NCI-H446 (cell line): ENCODE results near the gene MCM10.
"Not testable (repeated sequence)": the region's sequence is repeated elsewhere in the genome, so short reads cannot be mapped to it uniquely, and the experiment has no call there.

Source experiments
- DNase-seq, 2 experiments: peaks; one replicate each; lab custom pipeline; 2025; lab: John Stamatoyannopoulos, UW

MCM10 gene

DNA sequence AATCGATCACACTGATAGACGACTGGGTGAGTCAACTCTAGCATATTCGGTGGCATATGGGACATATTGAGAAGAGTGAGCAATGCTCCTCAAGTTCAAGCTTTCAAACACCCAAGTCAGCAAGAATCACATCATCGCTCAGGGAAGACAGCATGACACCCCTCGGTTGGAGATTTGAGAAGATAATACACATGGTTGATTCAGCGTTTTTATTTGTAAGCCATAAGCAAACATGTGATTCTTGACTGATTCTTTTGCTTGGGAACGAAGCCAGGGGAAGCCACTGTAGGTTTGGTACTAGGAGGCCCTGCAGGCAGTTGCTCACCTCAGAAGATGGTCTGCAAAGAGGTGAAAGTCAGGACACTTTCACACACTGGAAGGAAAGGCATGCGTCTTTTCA, 60.2 kb downstream of the MCM10 start:
- no peak for DNase-seq

DNA sequence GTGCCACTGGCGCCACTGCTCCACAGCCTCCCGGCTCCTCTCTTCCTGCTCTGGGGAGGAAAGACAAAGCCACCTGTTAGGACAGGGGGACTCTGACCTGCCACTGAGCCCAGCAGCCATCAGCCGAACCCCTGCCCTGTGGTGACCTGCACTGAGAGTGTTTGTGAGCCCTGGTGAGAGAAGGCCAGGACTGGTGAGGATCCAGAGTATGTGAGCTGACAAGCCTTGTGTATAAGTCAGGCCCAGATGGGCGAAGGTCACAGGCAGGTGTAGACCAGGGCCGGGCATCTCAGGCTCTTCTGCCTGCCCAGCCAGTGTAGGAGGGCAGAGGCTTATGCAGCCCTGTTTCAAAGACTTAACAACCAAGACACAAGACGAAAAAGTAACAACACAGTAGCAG, 60.8 kb downstream of the MCM10 start:
- no peak for DNase-seq

DNA sequence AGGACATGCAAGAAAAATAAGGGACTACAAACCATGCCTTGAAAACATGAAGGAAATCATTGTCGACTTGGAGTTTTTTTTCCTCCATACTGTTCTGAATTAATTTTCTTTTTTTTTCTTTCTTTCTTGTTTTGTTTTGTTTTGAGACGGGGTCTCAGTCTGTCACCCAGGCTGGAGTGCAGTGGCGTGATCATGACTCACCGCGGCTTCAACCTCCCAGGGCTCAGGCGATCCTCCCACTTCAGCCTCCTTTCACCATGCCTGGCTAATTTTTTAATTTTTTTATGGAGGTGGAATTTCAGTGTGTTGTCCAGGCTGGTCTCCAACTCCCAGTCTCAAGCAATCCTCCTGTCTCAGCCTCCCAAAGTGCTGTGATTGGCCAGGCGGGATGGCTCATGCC, 61.2 kb downstream of the MCM10 start:
- DNase-seq = no peak

DNA sequence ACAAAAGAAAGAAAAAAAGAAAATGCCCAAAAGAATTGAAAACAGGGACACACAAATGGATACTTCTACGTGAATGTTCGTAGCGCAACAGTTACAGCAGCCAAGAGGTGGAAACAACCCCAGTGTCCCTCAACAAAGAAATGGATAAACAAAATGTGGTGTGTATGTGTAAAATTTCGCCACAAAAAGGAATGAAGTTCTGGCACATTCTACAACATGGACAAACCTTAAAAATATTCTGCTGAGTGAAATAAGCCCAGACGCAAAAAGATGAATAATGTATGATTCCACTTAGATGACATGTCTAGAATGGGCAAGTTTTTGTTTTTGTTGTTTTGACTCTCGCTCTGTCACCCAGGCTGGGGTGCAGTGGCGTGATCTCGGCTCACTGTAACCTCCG, 61.9 kb downstream of the MCM10 start:
- DNase-seq = no peak

DNA sequence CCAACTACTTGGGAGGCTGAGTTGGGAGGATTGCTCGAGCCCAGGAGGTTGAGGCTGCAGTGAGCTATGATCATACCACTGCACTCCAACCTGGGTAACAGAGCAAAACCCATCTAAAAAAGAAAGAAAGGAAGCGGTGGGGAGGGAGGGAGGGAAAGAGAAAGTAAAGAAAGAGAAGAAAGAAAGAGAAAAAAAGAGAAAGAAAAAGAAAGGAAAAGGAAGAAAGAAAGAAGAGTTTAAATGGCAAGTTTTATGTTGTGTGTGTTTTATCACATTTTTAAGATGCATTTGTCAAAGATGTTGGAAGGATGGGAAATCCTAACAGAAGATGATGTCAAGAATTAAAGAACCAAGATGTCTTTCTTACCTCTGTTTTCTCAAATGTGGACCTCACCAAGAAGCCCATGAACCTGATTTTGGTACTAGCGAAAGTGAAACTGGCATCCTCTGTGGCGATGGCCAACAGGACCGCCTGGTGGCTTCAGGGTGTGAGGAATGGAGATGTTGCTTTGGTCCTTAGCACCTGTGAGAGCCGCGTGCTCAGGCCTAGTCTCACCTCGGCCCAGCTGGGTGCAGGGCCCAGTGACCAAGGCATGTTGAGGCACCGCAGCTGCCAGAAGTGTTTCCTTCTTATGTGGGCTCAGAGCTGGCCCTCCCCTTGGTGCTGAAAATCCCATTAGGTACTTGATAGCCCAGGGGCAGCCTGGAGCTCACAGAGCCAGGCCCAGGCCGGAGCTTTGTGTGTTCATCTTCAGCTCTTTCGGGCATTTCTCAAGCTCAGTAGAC, 63.0 kb downstream of the MCM10 start:
- no peak for DNase-seq

DNA sequence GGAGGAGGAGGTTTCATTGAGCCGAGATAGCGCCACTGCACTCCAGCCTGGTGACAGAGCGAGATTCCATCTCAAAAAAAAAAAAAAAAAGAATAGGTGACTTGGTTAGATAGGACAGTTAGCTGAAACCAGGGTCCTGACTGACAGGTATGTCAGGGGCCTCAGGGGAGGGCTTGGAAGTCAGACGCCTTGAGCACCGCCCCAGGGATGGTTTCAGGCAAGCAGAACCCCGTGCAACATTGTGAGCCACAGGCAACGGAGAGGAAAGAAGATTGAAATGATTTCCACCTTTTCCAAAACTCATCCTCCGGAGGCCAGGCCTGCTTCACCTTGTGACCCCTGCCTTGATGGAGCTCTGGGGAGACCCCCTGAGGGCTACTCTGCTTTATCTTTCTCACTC, 64.2 kb downstream of the MCM10 start:
- no peak for DNase-seq

DNA sequence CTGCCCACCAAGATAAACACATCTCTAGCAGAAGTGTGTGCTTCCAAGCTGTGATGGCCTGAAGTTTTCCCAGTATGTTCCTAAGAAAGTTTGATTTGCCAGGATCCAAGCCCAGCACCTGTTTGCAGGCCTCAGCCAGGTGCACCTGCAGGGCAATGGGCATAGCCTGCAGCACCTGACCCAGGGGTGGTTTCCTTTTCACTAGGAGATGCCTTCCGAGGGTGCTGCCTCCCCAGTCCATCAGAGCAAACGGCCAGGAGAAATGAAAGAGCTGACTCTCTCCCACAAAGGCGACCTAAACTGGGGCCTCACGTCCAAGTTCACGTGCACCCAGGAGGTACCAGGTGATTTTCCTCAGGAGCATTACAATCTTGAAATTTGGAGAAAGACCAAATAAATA, 65.7 kb downstream of the MCM10 start:
- DNase-seq = no peak

DNA sequence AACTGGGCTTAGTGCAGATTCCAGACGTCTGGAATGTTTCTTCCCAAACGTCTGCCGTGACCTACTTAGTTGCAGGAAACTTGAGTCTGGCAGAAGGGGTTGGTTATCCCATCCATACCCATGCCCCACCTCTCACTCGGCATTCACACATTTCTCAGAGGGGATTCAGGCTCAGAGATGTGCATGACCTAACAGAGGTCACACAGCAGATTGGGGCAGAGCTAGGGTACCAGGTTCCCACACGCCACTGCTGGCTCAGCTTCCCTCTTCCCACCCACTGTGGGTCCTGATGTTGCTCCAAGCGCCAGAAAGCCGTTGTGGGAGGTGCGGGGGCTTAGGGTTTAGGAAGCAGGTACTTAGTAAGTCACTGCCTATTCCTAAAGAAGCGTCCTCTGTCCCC, 69.8 kb downstream of the MCM10 start:
- no peak for DNase-seq

DNA sequence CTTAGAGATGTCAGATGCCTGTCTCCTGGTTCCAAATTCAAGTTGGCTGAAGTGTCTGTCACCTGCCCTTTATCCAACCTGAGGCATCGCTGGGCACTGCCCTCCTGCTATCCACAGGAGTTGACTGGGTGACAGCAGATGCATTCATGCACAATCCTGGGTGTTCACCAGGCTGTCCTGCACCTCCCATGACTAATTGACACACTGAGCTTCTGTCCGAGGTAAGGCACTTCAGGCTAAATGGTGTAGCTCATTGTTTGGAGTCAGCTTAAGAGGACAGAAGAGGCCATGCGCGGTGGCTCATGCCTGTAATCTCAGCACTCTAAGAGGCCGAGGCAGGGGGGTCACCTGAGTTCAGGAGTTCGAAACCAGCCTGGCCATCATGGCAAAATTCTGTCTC, 70.5 kb downstream of the MCM10 start:
- DNase-seq = no peak

DNA sequence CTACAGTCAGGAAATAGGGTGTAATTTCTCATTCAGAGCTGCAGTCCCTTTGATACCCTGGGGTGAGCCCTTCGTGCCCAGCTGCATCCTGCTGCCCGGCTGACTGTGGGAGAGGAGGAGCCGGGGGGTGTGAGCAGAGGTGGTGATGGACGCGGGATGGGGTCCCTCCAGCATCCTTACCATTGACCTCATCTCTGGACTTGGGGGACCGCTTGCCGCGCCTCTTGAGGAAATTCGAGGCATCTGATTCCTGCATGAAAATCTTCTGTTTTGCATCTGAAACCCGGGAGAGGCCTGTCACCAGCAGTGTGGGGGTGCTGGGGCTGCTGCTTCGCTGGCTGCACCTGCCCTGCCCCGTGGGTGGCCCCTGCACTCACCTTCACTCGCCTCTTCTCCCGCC, 72.0 kb downstream of the MCM10 start:
- DNase-seq = no peak

DNA sequence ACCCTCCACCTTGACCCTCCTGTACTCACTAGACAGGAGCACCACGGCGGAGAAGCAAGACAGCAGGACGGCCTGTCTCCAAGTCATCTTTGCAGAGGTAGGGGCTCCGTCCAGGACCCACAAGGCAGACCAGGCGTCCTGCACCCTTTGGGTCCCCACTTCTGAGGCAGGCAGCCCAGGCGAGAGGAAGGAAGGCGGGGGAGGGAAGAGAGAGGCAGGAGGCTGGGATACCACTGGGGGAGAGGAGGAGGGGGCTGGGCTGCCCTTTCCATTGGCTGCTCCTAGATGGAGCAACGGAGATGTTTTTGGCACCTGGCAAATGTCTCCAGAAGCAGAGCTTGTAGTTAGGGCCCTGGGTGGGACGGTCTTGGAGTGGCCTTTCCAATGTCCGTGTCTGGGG, 72.8 kb downstream of the MCM10 start, which contains the start of gene UCMA:
UCMA (minus strand) TSS at position 203 of the 400 bp plus-strand sequence; CDS start at position 87, 116 bp downstream.
- no peak for DNase-seq

DNA sequence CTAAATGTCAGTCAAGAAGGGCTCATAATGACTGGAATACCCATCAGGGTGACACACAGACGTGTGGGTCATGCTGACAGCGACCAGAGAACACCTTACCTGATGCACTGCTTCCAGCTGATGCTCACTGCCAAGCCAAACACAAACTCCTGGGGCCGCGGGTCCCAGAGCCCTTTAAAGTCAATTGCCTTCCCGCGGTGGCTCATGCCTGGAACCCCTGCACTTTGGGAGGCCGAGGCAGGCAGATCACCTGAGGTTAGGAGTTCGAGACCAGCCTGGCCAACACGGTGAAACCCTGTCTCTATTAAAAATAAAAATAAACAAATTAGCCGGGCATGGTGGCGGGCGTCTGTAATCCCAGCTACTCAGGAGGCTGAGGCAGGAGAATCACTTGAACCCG, 73.4 kb downstream of the MCM10 start:
- not testable (repeated sequence) for DNase-seq

DNA sequence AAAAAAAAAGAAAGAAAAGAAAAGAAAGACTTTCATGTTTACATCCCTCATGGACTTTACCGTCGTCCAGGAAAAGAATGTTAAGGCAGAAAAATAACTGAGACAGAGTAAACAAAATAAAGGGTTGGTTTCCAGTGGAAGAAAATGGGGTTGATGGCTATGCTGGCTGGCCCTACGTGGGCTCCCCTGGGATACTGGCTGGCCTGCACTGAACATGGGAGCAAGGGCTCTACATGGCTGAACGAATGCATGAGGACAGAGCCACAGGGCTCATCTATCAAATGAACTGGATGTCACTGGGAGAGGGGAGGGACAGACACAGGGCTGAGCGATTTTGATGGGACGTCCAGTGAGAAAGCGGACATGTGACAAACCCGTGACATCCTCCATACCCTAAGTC, 75.3 kb downstream of the MCM10 start:
- no peak for DNase-seq

DNA sequence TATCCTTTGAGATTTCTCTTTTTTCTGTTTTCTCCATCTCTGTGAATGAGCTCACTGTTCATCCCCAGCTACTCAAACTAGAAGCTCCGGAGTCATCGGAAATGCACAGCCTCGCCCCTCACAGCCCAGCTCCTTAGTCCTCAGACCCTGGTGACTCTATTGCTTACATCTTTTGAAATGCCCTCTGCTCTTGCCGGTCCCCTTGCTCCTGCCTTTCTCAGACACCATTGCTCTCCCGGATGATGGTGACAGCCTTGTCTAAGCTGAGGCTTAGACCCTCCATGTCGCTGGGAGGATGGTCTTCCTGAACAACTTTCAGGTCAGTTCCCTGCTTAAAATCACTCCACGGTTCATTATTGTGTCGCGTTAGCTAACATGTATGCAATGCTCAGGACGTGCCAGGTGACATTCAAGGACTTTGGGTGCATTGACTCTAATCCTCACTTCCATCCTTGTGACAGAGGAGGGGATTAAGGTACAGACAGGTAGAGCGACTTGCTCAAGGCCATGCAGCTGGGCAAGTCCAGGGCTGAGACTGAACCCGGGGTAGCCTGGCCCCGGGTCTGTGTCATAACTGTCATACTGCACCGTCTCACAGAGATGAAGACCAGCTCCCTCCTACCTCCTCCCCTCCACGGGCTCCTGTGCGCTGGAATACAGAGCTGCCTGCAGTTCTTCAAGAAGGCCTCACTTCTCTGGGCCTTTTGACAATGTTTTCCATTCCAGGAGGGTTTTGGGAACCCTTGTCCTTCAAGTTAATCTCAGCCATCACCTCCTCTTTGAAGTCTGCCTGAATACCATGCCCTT, 77.1 kb downstream of the MCM10 start:
- DNase-seq = no peak

DNA sequence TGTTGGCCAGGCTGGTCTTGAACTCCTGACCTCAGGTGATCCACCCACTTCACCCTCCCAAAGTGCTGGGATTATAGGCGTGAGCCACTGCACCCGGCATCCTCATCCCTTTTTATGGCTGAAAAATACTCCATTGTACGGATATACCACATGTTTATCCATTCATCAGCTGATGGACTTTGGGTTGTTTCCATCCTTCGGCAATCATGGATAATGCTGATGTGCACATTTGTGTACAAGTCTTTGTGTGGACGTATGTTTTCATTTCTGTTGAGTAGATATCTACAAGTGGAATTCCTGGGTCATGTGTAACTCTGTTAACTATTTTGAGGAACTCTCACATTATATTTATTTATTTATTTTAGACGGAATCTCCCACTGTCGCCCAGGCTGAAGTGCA, 78.6 kb downstream of the MCM10 start:
- no peak for DNase-seq

DNA sequence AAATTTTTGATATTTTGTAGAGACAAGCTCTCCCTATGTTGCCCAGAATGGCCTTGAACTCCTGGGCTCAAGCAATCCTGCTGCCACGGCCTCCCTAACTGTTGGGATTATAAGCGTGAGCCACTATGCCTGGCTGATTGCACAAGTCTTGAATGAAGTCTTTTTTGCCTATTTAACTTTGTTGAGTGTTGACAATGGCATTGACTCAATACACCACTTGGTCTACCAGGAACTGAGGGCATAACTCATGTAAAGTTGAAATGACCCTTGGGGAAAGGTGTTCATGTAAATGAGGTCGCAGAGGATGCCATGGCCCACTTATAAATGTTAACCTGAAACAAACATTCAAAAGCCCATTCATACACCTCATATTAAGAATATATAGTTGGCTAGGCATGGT, 80.3 kb downstream of the MCM10 start:
- no peak for DNase-seq

DNA sequence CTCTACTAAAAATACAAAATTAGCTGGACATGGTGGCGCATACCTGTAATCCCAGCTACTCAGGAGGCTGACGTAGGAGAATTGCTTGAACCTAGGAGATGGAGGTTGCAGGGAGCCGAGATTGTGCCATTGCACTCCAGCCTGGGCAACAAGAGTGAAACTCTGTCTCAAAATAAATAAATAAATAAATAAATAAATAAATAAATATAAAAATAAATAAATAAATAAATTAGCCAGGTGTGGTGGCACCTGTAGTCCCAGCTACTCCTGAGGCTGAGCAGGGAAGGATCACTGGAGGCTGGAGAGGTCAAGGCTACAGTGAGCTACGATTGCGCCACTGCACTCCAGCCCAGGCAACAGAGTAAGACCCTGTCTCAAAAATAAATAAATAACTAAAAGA, 80.9 kb downstream of the MCM10 start:
- DNase-seq = not testable (repeated sequence)

DNA sequence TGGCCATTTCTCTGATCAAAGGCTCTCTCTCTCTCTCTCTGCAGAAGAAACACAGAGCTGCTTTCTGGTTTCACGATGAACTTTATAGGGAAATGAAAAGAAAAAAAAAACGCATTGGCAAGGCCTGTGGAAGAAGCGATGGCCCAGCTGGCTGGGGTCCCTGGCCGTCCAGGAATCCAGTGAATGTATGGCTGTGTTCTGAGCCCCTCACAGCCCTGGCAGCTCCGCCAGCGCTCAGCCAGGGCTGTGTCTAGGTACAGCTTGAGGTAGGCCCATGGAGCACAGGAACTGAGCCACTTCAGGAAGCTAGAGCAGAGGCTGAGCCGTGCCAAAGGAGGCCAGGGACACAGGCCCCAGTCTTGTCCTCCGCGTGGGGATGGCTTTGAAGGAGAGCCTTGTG, 85.9 kb downstream of the MCM10 start:
- no peak for DNase-seq

DNA sequence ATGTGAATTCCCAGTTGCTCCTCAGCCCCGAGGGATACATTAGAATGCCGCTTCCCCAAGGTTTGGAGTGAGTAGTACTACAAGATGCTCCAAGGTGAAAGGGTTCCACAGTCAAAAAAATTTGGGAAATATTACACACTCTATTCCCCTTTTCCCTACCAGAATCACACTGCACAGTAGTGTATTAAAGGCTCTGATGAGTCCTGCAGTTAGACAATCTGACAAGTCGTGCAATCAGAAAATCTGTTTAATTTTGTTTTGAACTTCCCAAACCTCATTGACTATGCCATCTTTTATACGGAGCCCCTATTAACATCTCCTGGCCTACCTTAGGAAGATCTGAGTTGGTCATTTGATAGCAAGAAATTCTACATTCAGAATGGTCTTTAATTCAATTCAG, 86.4 kb downstream of the MCM10 start:
- no peak for DNase-seq

DNA sequence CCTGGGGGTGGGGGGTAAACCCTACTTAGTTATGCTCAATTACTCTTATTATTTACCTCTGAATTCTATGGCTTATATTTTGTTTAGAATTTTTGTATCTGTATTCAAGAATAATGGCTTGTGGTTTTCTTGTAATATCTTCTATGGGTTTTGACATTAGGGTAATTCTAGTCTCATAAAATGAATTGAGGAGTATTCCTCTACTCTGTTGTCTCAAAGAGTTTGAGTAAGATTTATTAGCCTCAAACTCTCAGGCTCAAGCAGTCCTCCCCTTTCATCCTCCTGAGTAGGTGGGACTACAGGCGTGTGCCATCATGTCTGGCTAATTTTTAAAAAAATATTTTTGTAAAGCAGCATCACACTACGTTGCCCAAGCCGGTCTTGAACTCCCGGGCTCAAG, 92.4 kb downstream of the MCM10 start:
- DNase-seq = no peak

DNA sequence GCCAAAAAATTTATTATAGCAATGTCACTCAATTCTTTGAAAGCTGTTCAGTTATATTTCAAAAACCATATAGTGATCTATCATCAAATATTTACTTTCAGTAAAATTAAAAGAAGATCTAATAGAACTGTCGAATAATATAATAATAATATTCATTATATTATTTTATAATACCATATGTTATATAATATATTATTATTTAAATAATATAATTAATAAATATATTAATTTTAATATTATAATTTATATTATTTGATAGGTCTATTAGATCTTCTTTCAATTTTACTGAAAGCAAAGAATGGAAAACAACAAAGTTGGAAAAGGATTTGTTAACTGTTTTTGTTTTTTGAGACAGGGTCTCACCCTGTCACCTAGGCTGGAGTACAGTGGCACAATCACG, 95.3 kb downstream of the MCM10 start:
- no peak for DNase-seq

DNA sequence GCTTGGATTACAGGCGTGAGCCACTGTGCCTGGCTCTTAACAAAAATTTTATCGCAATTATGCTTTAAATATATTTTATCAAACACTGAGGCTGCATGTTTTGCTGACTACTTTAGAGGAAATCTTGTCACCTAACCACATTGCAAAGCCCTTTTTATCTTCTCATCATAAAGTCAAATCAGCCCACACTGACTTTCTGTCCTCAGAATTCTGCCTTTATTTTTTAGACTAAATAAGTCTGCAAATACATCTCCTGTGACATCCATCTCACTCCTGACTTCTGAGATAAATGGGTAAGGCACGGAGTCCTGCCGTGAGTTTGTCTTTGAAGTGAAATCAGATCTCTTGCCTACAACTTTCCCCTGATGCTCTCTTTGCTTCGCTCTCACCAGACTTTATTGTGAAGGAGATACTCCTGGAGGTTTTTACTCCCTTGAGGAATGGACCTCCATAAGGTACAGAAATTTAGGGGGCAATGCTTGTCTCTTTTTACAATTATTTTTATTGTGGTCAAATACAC, 96.3 kb downstream of the MCM10 start:
- no peak for DNase-seq
